ENCODE measurements around the gene BMP10.

DNA sequence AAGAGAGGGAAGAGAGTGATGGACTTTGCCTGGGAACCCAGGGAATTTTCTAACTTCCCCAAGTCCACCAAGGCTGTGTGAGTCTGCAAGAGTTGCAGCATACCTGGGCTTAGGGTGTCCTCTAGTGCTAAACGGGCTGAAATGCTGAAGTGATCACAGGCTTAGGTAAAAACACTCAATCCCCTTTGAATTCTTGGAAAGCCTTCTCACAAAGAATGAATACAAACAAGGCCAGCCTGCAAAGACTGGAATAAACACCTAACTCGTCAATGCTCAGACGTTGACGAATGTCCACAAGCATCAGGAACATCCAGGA is 30.0 kb upstream of the BMP10 start:
- no peak for TF ChIP-seq EZH2 (IDR thresholded peaks at IDR 0.05; ENCODE audit: borderline replicate concordance, low read depth, low read length, poor library complexity, severe bottlenecking)
- TF ChIP-seq, protein P1, sequence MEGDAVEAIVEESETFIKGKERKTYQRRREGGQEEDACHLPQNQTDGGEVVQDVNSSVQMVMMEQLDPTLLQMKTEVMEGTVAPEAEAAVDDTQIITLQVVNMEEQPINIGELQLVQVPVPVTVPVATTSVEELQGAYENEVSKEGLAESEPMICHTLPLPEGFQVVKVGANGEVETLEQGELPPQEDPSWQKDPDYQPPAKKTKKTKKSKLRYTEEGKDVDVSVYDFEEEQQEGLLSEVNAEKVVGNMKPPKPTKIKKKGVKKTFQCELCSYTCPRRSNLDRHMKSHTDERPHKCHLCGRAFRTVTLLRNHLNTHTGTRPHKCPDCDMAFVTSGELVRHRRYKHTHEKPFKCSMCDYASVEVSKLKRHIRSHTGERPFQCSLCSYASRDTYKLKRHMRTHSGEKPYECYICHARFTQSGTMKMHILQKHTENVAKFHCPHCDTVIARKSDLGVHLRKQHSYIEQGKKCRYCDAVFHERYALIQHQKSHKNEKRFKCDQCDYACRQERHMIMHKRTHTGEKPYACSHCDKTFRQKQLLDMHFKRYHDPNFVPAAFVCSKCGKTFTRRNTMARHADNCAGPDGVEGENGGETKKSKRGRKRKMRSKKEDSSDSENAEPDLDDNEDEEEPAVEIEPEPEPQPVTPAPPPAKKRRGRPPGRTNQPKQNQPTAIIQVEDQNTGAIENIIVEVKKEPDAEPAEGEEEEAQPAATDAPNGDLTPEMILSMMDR (conservative IDR thresholded peaks at IDR 0.05; ENCODE audit: low read depth, low read length) = peak; percentile 46

All from A673 (cell line).